Measurements from ENCODE around the gene FBLN5. TPM values are rescaled to one million over a fixed set of nuclear protein-coding genes. Genes with fewer than 3 reads are reported as not detected.

Gene FBLN5
- total RNA-seq, 1 experiment from 2014 or later = 1.0 TPM

DNA sequence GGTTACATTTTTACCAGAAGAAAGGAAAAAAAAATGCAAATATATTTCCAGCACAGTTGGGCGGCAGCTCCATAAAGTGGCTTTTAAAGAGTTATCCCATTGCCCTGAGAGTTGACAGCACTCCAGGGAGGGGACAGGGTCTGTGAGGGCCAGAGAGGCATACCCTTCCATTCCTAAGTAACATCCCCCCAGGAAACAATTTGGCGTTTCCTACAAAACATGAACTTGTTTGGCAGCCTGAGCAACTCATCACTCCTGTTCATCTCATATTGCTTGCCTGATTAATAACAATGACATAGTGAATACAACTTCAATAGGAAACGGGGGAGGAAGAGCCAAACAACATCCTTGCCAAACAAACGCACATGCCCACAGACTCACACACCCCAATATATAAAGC, 103.5 kb downstream of the FBLN5 start:
- TF ChIP-seq, protein P1, sequence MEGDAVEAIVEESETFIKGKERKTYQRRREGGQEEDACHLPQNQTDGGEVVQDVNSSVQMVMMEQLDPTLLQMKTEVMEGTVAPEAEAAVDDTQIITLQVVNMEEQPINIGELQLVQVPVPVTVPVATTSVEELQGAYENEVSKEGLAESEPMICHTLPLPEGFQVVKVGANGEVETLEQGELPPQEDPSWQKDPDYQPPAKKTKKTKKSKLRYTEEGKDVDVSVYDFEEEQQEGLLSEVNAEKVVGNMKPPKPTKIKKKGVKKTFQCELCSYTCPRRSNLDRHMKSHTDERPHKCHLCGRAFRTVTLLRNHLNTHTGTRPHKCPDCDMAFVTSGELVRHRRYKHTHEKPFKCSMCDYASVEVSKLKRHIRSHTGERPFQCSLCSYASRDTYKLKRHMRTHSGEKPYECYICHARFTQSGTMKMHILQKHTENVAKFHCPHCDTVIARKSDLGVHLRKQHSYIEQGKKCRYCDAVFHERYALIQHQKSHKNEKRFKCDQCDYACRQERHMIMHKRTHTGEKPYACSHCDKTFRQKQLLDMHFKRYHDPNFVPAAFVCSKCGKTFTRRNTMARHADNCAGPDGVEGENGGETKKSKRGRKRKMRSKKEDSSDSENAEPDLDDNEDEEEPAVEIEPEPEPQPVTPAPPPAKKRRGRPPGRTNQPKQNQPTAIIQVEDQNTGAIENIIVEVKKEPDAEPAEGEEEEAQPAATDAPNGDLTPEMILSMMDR (conservative IDR thresholded peaks at IDR 0.05) = no peak

More for the DNA sequence above, 103.5 kb downstream of the FBLN5 start:
- H2BK12ac ChIP-seq (ENCODE audit: insufficient read length, low read depth, low read length) = no peak overlapping the region
- no peaks in the 10 kb centered on the region for H3K27me3 ChIP-seq (ENCODE audit: insufficient read depth, low read length)
- no peak overlapping the region for H3K23ac ChIP-seq (ENCODE audit: insufficient read length, low read depth, low read length)
- no peaks in the 10 kb centered on the region for H3K23me2 ChIP-seq (ENCODE audit: insufficient read length, low read depth, low read length, poor library complexity, severe bottlenecking)
- H3K79me2 ChIP-seq (ENCODE audit: insufficient read depth, low read length) = no peaks in the 10 kb centered on the region
- Mint-ChIP-seq H3K4me3 (no peak overlapping the region), H3K27ac (no peak overlapping the region), H3K4me1 (peaks cover 0 to 3% of the 10 kb centered on the region in 2 experiments; a peak in 1 of 4 replicates), H3K27me3 (ENCODE audit: low read depth) (peaks cover 2% of the 10 kb centered on the region), H3K9me3 (no peaks in the 10 kb centered on the region), H3K36me3 (ENCODE audit: insufficient read depth in 1 of 3, low read depth in 3 of 3) (no peaks in the 10 kb centered on the region)
- no peaks in the 10 kb centered on the region for H3K79me1 ChIP-seq (ENCODE audit: insufficient read depth, low read depth, low read length, poor library complexity, severe bottlenecking)
- H3K27ac ChIP-seq (ENCODE audit: insufficient read length, low read depth, low read length) = no peak overlapping the region
- no peaks in the 10 kb centered on the region for H3K9me3 ChIP-seq (ENCODE audit: control insufficient read depth, low read depth, low read length)
- H3K14ac ChIP-seq (ENCODE audit: insufficient read depth, low read length) = no peak overlapping the region
- no peak overlapping the region for H2BK20ac ChIP-seq (ENCODE audit: low read depth, low read length, poor library complexity, severe bottlenecking)
- H3K4ac ChIP-seq (ENCODE audit: low read depth, low read length) = no peak overlapping the region
- no peak overlapping the region for H2BK5ac ChIP-seq (ENCODE audit: insufficient read length, low read length)
- H2BK120ac ChIP-seq (ENCODE audit: low read depth, low read length, poor library complexity, severe bottlenecking) = no peak overlapping the region
- no peaks in the 10 kb centered on the region for H3K4me1 ChIP-seq (ENCODE audit: insufficient read depth, low read length)
- no peak for DNase-seq
- H2AK5ac ChIP-seq (ENCODE audit: insufficient read length, low read length) = no peak overlapping the region
- H3K9ac ChIP-seq (ENCODE audit: extremely low read depth, insufficient read length, low read length) = no peak overlapping the region
- H3T11ph ChIP-seq (ENCODE audit: low read length) = no peak overlapping the region
- no CpG with 5 or more reads among the region's 4 CpGs for WGBS (ENCODE audit: extremely low coverage, insufficient read length, low lambda C conversion rate)
- no peak overlapping the region for H2AFZ ChIP-seq (ENCODE audit: low read length)
- H2BK15ac ChIP-seq (ENCODE audit: low read depth, low read length) = no peak overlapping the region
- H4K8ac ChIP-seq (replicated peaks; ENCODE audit: insufficient read length, low read depth, low read length) = no peak overlapping the region
- H4K91ac ChIP-seq (ENCODE audit: insufficient read length, low read depth, low read length) = no peak overlapping the region
- H4K20me1 ChIP-seq (ENCODE audit: control insufficient read depth, insufficient read depth, insufficient read length) = no peaks in the 10 kb centered on the region
- no peak overlapping the region for H3K4me2 ChIP-seq (ENCODE audit: insufficient read depth, insufficient read length, low read length)
- no peak overlapping the region for H3K56ac ChIP-seq (ENCODE audit: insufficient read length, low read depth, low read length)
- H4K5ac ChIP-seq (ENCODE audit: insufficient read length, low read depth, low read length) = no peak overlapping the region
- H3K18ac ChIP-seq (ENCODE audit: insufficient read length, low read depth, low read length) = no peak overlapping the region

All from H9 (cell line).